IPS-15b (cell line): ENCODE data around the gene ATAD3A.
"Not testable (repeated sequence)": the region's sequence is repeated elsewhere in the genome, so short reads cannot be mapped to it uniquely, and the experiment has no call there.

ENCODE experiments used
- H3K27me3 ChIP-seq: one replicate; pipeline ENCODE4 v1.6.1; 2013; ENCODE audit warnings: low read length; ENCODE audit not compliant: control insufficient read depth, insufficient read depth
- H3K36me3 ChIP-seq: one replicate; pipeline ENCODE4 v1.6.1; 2013; ENCODE audit warnings: low read length; ENCODE audit not compliant: control insufficient read depth, insufficient read depth
- H3K4me1 ChIP-seq: one replicate; pipeline ENCODE4 v1.6.1; 2013; ENCODE audit warnings: mild to moderate bottlenecking, low read length; ENCODE audit not compliant: control insufficient read depth, insufficient read depth
- H3K4me3 ChIP-seq: one replicate; pipeline ENCODE4 v1.5.1; 2013; ENCODE audit warnings: low read depth, low read length
- H3K9ac ChIP-seq: one replicate; pipeline ENCODE4 v1.6.1; 2013; ENCODE audit warnings: low read depth, mild to moderate bottlenecking, low read length
- H3K9me3 ChIP-seq: one replicate; pipeline ENCODE4 v1.6.1; 2013; ENCODE audit warnings: mild to moderate bottlenecking, low read length; ENCODE audit not compliant: control insufficient read depth, insufficient read depth

The ATAD3A gene

DNA sequence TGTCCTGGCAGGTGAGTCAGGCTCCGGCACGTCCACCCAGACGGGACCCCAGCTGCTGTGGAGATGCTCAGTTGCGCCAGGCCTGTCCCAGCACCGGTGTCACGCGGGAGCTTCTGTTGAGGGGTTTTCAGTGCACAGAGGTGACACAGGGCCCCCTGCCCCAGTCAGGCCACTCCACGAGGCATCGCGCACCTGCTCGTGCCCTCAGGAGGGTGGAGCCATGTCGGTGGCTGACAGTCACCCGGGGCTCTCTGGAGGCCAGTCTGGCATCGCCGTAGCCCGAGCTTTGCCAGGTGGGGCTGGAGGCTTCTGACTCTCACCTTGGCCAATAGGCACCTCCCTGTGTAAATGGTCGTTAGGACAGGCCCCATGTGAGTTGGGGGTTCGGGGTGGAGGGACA, 17.4 kb downstream of the ATAD3A start:
- H3K27me3 ChIP-seq = no peaks in the 10 kb centered on the region
- no peaks in the 10 kb centered on the region for H3K9me3 ChIP-seq
- H3K4me1 ChIP-seq = no peaks in the 10 kb centered on the region
- H3K9ac ChIP-seq = no peak overlapping the region
- no peak overlapping the region for H3K4me3 ChIP-seq
- H3K36me3 ChIP-seq = peaks cover 26% of the 10 kb centered on the region

DNA sequence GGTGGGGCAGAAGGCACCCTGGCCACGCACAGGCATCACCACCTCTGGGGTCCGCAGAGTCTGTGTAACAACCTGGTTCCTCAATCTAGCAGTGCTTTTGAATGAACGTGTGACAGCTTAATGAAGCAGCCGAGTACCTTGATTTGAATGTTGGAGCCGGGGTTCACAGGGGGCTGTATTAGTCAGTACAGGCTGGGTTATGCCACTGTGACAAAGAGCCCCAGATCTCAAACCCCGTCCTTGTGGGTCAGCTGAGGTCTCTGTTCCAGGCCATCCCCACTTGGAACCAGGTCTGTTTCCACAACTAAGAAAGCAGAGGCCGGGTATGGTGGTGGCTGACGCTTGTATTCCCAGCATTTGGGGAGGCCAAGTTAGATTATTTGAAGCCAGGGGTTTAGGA, 18.0 kb downstream of the ATAD3A start:
- H3K27me3 ChIP-seq = no peaks in the 10 kb centered on the region
- no peaks in the 10 kb centered on the region for H3K4me1 ChIP-seq
- H3K36me3 ChIP-seq = peaks cover 26% of the 10 kb centered on the region
- no peak overlapping the region for H3K4me3 ChIP-seq
- no peak overlapping the region for H3K9ac ChIP-seq
- H3K9me3 ChIP-seq = no peaks in the 10 kb centered on the region

DNA sequence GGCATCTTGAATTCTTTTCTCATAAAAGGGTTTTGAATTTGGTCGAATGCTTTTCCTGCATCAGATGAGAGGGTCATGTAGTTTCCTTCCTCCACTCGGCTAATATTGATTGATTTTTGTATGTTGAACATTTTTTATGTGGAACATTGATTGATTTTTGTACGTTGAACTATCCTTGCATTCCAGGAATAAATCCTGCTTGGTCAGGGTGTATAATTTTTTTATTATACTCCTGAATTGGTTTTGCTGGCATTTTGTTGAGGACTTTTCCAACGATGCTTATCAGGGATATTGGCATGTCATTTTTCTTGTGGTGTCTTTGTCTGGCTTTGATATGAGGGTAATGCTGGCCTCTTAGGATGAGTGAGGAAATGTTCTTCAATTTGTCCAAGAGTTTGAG, 20.0 kb downstream of the ATAD3A start:
- Histone ChIP-seq H3K9me3 (no peaks in the 10 kb centered on the region), H3K9ac (no peak overlapping the region), H3K4me1 (no peaks in the 10 kb centered on the region), H3K27me3 (no peaks in the 10 kb centered on the region), H3K36me3 (peaks cover 22% of the 10 kb centered on the region), H3K4me3 (no peak overlapping the region)

DNA sequence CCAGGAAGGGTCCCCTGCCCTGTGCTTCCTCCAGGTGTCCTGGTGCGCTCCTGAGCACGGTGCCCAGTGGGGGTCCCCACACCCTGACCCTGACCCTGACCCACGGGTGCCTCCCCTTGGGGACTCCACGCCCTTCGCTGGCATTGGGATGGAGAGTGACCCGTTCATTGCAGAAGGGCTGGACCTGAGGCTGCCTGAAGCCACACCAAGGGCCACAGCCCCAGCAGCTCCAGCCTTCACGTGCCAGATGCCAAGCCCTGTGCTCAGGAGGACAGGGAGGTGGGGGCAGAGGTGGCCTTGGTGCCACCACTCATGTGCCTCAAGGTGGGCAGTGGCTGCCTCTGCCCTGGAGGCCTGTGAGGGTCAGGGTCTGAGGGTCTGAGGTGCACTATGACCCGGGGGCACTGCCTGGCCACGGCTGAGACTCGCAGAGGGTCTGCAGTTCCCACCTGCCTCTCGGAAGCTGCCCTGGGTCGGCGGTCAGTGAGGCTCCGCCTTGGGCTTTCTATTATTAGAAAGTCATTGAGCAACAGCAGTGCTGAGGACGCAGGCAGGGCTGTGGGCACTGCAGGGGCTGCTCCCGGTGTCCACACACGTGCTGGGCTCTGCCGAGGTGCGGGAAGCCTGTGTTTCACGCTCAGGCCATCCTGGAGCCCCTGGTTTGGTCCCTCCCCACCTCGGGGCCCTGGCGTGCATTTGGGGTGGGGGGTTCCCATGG, 21.4 kb downstream of the ATAD3A start:
- not testable (repeated sequence) for H3K4me3 ChIP-seq, H3K4me1 ChIP-seq, H3K9ac ChIP-seq, H3K27me3 ChIP-seq, H3K9me3 ChIP-seq
- peaks cover 15% of the 10 kb centered on the region for H3K36me3 ChIP-seq

GRCh38 chr1:1533894-1534291, 21.9 kb downstream of the ATAD3A start:
- not testable (repeated sequence) for H3K9ac ChIP-seq, H3K27me3 ChIP-seq, H3K4me3 ChIP-seq, H3K4me1 ChIP-seq, H3K9me3 ChIP-seq
- peaks cover 19% of the 10 kb centered on the region for H3K36me3 ChIP-seq

- Histone ChIP-seq H3K9me3 (no peaks in the 10 kb centered on the region), H3K9ac (no peak overlapping the region), H3K4me1 (no peaks in the 10 kb centered on the region), H3K27me3 (no peaks in the 10 kb centered on the region), H3K36me3 (peaks cover 13% of the 10 kb centered on the region), H3K4me3 (no peak overlapping the region)
Measured at GRCh38 chr1:1534401-1535154, 22.6 kb downstream of the ATAD3A start.

- Histone ChIP-seq H3K36me3 (peaks cover 9% of the 10 kb centered on the region), H3K9ac (no peak overlapping the region), H3K4me1 (no peaks in the 10 kb centered on the region), H3K9me3 (no peaks in the 10 kb centered on the region), H3K27me3 (no peaks in the 10 kb centered on the region), H3K4me3 (no peak overlapping the region)
Measured at GRCh38 chr1:1535201-1536018, 23.4 kb downstream of the ATAD3A start.

- Histone ChIP-seq H3K4me3 (no peak overlapping the region), H3K27me3 (no peaks in the 10 kb centered on the region), H3K4me1 (no peaks in the 10 kb centered on the region), H3K36me3 (peaks cover 11% of the 10 kb centered on the region), H3K9me3 (no peaks in the 10 kb centered on the region), H3K9ac (peak overlapping the region; percentile 5)
Measured at GRCh38 chr1:1536019-1536937, 24.3 kb downstream of the ATAD3A start.

DNA sequence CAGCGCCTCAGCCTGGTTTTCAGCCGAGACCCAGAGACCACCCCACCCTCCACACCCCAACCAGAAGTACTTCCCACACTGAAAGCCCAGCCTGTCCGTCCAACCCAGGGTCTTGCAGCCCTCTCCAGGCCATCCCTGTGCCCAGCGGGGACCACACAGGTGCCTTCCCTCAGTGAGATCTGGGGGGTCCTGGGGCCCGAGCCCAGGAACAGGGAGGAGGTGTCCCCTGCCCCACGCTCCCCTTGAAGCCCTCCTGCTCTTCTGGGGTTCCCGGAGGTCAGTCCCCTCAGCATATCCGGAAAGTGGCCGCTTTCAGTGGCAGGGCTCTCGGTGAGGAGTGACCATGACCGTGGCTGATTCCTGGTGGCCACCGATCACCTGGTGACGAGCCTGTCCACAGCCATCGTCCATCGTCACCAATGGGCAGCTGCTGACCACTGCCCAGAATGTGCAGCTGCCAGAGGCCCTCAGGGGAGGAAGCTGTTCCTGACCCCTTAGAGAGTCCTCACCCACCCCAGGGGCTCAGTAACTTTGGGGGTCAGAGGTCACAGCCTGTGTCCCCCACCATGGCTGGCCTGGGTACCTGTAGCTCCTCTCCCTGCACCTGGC, 25.1 kb downstream of the ATAD3A start:
- Histone ChIP-seq H3K9ac (peak overlapping the region; percentile 5), H3K9me3 (no peaks in the 10 kb centered on the region), H3K4me3 (no peak overlapping the region), H3K27me3 (no peaks in the 10 kb centered on the region), H3K36me3 (peaks cover 18% of the 10 kb centered on the region), H3K4me1 (no peaks in the 10 kb centered on the region)

DNA sequence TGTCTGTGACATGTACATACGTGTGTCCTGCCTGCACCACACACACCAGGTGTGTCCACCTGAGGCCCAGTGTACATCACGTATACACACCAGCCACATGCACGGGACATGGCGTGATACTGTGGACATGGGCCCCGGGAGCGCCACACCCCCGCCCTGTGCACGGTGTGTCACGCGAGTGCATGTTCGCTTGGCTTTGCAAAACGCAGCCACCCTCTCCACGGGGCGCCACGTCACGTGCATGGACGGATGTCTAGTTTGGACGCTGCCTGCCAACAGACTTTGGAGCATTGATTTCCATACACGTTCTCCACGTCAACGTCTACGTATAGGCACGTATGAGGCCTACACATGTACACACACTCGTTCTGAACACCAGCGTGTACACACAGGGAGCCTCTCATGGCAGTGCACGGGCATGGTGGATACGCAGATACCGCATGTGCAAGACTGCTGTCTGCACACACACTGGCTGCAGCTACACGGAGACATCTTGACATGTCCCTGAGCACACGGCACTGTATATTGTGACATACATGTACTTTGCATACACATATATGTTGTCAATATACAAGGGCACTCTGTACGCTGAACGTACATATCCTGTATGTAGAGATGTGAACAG, 25.8 kb downstream of the ATAD3A start:
- Histone ChIP-seq H3K36me3 (peaks cover 24% of the 10 kb centered on the region), H3K4me3 (no peak overlapping the region), H3K9ac (no peak overlapping the region)

More for the DNA sequence above, 25.8 kb downstream of the ATAD3A start:
- no peaks in the 10 kb centered on the region for H3K9me3 ChIP-seq
- no peaks in the 10 kb centered on the region for H3K27me3 ChIP-seq
- H3K4me1 ChIP-seq = no peaks in the 10 kb centered on the region
